ENCODE data around the gene LAMA2.

- TF ChIP-seq CTCF (IDR thresholded peaks at IDR 0.05) (no peak), POLR2A (IDR thresholded peaks at IDR 0.05) (no peak)
Observed at GRCh38 chr6:129335792-129336191, 452.9 kb downstream of the LAMA2 start.
